GM19467 (cell line): ENCODE results near the gene DPP6.

Experiments
- ATAC-seq: cut with Tn5 transposase; IDR thresholded peaks from one replicate; pipeline ENCODE4 v1.9.1; 2021; ENCODE audit warnings: mild to moderate bottlenecking, moderate library complexity; ENCODE audit not compliant: unreplicated experiment

The DPP6 gene

DNA sequence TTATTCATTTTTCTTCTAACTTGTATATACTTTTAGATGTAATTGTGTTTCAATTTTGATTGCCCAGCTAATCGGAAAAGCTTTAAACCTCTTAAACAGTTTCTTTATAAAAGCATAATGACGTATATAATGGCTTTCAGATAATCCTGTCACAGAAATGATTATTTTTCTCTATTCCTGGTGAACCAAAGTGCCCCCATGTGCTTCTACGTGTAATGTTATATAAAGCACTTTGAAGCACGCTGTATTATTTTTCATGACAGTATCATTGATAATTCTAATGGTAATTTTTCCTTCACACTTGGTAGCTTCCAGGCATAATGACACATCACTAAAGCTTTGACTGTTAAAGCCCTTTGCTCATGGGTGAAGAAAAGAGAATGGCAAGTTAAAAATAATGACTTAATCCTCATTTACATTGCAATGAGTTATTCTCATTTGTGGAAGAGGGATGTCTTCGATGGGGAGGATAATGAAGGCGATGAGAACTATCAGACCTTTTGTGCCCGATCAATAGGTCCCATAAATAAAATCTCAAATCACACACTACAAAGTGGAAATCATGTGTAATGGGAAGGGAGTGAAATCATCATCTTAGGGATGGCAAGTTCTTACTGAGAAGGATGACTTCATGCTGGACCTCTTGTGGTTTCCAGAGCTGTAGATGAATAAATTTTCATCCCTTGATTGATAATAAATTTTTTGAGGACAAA, 460.1 kb downstream of the DPP6 start:
- ATAC-seq: no peak

DNA sequence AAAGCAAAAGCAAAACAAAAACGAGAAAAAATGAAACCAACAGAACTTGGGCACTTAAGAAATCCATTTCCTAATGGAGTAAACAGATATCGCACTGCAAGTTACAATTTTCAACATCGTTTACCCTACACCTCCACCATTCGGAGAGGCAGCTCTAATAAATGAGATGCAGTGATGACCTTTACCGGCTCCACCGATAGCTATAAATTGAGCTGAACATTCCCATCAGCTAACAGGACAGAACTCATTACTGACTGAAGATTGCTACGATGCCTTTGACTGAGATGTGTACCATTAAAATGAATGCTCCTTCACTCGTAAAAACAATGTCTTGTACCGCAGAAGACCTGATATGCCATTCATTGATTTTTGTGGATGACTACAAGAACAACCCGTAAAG, 465.6 kb downstream of the DPP6 start:
- no peak for ATAC-seq

DNA sequence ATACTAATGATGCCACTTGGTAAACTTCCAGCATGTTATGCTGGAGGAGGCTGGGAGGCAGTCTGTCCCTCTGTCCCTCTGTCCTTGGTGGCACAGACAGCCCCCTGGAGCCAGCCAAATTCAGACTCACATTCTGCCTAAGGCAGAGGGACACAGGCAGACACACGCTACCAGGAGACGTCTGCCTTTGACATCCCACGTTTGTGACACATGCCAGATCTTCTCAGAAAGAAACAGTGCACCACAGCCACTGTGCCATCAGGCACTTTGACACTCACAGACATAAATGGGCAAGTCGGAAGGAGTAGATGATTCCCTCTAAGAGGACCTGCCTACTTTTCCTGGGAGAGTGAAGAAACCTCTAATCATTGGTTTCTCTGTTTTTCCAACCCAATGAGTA, 467.0 kb downstream of the DPP6 start:
- ATAC-seq: no peak

DNA sequence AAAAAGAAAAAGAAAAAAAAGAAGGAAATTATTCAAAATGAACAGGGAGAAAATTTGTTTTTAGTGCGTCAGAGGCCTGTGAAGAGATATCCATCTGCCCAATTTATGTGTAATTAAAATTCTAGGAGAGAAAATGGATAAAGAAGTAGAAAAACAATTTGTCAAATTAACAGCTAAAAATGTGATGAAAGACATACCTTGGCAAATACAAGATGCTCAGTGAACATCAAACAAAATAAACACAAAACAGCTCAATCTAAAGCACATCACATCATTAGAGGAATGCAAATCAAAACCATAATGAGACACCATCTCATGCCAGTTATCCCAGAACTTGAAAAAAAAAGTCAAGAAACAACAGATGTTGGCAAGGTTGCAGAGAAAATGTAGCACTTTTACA, 477.9 kb downstream of the DPP6 start:
- ATAC-seq: no peak

DNA sequence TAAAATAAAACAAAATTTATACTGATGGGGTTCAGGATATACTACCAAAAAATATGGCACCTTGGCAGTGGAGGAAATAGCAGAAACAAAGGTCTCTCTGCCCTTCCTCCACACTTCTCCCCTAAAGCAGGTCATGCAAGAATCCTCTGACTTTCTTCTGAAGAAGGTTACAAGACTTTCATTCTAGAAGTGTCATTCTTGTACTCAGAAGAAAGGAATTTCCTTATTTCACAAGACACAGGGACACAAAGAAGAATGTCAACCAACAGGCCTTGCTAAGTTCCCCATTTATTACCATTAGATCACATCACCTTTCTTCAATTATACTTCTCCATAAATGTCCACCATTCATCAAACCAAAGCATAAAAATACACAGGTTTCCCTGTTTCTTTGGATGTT, 480.6 kb downstream of the DPP6 start:
- no peak for ATAC-seq

DNA sequence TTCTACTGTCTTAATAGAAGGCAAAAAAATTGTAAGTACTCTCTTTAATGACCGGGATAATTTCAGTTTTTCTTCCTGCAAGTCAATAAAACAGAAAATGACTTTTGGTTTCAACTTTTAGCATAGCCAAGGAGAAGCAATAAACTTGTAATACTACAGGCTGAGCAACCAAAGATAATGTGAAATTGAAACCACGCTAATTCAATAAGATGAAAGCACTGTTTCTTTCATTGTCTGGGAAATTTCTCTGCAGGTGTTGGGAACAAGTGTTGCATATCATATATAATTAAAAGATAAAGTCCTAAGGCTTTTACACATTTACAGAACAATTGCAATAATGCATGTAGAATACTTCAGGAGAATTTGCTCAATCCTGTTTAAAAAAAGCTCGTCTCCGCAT, 488.4 kb downstream of the DPP6 start:
- no peak for ATAC-seq

DNA sequence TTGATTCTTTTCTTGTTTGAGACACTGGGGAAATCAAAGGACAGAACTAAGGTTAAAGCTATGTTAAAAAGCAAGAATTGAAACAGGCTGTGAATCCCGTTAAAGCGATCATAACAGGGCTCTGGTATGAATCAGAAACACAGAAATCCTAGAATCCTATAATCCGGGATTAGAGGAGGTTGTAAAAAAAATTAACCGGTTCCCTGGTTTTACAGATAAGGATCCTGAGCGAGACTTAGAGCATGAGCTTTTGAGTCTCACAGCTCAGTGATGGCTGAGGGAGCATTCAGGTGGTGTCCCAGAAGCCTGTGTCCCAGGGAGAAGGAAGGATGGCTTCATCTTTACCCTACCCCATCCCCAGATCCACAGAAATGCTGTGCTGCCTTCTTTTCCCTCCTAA, 489.4 kb downstream of the DPP6 start:
- no peak for ATAC-seq

DNA sequence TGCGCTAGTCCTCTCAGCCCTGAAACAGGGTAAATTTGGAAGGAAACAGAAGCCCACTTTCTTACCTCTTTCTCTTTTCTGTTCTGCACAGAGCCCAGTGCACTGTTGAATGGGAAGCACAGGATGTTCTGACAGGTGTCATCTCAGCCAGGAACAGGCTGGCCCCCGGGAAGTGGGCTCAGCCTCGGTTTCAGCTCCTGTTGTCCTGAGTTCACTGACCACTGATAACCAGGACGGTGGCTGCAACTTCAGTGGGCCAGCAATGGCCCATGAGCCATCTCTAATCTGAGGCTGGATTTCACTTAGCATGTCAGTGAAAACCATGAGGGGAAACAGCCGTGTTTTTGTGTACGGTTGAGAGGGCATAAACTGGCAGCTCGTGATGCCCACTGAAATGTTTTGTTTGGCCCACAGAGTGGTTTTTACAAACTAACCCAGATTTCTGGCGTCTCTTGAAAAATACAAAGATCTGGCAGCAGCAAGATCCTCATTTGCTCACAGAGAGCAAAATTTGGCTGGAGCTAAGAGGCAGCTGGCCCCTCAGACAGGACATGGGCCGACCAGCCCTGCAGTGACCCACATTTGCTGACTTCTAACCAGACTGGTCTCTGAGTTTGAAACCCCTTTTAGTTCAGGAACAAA, 494.9 kb downstream of the DPP6 start:
- ATAC-seq: no peak

DNA sequence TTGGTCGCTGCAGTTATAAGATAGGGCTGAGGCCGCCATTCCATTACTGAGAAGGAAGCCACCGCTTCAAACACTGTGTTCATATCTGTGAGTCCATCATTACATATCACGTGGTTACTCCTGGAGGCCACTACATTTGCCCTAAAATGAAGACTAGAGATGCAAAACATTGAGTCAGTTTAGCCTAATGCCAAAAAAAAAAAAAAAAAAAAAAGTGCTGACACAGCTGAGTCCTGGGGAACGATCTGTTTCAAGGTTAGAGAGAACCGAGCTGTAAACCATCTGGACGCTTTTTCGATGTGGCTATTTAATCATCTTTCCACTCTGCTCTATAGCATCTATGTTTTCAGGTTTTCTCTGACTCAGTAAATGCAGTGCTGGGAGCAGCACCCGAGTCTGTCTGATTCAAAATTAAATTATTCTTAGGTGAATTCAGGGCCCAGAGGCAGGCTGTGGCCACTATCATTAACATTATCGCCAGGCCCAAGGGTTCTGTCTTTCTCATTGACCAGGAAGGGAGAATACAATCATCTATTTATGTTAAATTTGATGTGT, 501.6 kb downstream of the DPP6 start:
- no peak for ATAC-seq

DNA sequence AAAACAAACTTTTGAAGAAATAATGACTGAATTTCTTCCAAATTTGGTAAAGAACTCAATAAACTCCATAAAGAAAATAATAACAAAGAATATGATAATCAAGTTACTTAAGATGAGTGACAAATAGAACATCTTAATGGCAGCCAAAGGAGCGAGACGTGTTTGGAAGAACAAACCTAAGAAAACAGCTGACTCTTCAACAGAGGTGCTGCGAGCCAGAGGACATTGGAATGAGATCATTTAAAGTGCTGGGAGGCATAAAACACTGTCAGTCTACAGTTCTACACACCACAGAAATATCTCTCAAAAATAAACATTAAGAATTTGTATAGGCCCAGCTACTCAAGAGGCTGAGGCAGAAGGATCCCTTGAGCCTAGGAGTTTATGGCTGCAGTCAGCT, 507.3 kb downstream of the DPP6 start:
- ATAC-seq: no peak

DNA sequence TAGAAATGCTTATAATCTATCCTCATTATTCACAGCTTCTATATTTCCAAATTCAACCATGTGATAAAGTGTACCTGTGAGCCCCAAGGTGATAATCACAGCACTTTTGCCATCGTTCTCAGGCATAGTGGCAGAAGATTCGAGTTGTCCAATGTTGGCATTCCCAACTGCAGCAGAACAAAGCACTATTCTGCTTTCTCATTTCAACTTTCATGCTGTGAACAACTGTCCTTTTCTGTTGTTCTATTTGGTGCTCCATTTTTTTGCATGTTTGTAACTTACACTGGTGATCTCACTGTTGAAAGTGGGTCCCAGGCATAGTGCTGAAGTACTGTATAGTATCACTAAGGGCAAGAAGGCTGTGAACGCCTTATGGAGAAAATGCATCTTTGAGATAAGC, 512.5 kb downstream of the DPP6 start:
- ATAC-seq: no peak

DNA sequence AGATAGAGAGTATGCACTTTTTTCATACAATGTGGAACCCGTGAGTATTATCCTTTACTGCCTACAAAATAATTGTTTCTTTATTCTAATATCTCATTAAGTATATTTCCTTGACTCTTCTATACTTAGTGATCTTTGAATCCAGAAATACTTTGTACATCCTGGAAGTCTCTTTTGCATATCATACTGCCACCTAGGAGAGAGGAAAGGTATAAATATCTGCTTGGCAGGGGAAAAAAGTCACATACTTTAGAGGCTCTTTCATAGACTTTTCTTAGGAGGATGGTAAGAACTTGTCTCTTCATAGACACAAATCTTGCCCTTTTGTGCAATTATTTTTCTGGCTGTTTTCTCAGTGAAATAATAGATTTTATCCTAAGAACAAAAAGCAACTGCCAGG, 514.7 kb downstream of the DPP6 start:
- ATAC-seq: no peak

DNA sequence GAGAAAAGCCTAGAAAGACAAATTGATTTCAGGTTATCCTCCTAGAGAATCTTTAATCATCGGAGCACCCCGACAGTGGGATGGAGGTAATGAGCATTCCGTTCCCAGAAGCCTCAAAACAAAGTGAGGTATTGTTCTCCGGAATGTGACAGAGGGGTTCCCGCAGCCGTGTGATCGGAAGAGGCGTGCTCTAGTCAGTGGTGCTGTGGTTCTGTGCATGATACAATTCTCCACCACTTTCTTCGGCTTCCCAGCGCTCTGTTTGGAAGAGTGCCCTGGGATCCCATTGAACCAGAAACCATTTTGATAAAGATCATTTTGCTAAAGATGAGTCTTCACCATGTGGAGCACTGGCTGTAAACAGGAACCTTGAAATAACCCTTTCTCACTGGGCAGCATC, 516.1 kb downstream of the DPP6 start:
- no peak for ATAC-seq

DNA sequence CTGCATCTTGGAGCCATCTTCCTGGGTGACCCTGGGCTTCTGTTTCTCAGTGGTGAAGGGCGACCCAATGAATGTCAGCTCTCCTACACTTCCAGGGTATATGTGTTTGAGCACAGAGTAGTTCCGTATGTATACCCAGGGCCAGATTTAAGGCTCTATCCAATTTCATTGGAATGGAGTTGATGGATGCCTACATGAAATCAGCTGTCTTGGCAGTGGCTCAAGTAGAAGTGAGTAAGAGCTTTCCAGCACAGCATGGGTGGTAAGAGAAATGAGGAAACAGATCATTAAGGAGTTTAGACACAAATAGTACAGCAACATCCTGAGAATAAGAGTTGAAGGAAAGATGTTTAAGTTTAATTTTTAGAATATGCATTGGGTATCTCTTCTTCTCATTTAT, 517.7 kb downstream of the DPP6 start:
- ATAC-seq: no peak

DNA sequence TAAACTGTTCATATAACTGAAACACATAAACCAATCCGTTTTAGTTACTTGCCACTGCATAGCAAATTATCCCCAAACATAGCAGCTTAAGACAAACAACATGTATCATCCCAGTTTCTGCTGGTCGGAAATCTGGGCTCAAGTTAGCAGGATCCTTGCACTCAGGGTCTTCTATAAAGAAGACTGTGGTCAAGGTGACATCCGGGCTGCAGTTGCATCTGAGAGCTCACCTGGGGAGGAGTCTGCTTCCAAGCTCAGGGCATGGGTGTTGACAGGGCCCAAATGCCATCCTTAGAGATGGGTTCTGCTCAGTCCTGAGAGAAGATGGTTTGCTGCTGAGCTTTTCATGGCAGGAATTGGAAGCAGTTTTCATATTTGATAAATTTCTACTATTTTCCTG, 519.6 kb downstream of the DPP6 start:
- no peak for ATAC-seq

DNA sequence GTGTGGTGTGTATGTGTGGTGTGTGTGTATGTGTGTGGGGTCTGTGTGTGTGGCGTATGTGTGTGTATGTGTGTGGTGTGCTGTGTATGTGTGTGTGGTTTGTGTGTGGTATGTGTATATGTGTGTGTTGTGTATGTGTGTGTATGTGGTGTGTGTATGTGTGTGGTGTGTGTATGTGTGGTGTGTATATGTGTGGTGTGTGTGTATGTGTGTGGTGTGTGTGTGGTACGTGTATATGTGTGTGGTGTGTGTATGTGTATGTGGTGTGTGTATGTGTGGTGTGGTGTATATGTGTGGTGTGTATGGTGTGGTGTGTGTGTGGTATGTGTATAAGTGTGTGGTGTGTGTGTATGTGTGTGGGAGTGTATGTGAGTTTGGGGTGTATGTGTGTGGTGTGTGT, 522.0 kb downstream of the DPP6 start:
- ATAC-seq: no peak

DNA sequence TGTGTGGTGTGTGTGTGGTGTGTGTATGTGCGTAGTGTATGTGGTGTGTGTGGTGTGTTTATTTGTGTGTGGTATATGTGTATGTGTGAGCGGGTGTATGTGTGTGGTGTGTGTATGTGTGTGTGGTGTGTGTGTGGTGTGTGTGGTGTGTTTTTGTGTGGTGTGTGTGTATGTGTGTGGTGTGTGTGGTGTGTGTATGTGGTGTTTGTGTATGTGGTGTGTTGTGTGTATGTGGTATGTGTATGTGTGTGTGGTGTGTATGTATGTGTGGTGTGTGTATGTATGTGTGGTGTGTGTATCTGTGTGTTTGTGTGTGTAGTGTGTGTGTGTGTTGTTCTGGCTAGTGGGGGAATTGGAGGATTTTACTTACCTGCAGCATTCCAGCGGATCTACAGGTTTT, 523.3 kb downstream of the DPP6 start:
- no peak for ATAC-seq

DNA sequence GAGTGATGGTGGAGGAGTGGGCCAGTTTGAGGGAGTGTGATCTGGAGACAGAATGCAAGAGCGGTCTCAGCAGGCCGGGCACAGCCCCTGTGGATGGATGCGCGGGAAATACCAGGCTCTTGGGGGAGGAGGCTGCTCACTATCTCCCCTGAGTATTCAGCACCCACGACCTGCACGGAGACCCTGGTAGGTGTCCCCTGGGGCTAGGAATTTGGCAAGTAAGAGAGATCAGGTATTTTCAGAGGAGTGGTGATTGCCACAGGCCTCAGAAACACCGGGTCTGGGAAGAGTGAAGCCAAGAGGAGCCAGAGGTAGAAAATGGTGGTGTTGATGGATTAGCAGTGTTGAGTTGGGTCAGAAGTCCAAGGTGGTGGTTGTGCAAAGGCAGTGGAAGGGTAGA, 524.4 kb downstream of the DPP6 start:
- no peak for ATAC-seq

DNA sequence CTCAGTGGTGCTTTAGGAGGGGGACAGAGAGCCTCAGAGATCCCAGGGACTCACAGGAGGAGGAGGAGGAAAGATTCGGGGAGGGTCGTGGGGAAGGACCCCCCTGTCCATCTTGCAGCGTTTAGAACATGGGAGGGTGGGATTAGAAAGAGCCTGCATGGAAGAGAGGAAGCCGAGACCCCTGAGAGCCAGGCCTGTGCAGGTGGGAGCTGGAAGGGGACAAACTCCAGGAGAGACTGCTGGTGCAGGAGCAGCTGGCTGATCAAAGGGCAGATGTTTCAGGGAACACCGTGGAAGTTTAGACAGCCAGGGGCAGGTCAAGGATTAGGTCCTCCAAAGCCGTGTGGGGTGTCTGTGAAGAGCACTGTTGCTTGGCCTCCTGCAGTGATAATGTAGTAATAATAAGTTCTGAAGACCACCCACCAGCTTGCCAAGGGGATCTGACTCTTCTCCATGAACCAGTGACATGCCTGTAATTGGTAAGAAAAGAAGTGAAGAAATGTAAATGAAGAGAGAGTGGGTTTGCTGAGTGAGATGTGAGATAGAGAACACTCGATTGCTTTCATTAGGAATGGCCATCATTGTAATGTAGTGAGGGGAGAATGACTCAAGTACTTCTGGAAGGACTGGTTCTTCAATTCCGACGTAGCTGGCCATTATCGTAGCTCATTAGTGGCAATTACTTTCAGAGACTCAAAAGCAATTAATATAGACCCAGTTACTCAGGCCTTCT, 525.1 kb downstream of the DPP6 start:
- ATAC-seq: no peak

DNA sequence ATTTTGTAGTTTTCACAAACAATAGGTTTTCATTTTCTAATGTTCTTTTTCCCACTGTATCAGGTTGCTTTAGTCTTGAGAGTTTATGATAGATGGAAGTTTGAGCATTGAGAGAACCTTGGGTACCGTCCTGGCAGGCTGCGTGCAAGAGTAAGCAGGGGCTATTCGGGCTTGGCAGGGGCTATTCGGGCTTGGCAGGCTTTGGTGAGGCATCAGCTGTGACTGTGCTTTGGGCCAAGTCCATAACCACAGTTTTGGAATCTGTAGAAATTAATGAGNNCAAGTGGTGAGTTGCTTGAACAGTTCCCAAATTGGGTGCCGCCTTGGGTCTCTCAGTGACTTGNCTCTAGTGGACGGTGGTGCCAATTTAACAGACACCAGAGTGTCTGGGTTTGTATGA, 526.1 kb downstream of the DPP6 start:
- ATAC-seq: no peak

DNA sequence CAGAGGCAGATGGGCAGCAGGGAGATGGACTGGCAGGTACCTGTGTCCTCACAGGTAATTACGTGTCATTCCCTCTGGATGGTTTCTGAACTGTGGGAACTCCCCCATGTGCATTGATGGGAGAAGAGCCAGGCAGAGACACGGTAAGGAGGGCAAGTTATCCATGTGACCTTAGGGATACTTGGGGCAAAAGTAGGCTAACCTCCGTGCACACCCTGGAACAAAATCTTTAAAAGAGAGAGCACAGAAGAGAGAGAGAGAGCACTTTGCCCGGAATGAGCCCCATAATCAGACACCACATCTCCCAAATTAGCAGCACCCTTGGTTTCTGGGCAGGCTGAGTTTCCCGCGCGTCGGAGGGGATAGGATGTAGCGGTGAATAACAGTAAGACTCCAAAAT, 527.5 kb downstream of the DPP6 start:
- ATAC-seq: no peak

DNA sequence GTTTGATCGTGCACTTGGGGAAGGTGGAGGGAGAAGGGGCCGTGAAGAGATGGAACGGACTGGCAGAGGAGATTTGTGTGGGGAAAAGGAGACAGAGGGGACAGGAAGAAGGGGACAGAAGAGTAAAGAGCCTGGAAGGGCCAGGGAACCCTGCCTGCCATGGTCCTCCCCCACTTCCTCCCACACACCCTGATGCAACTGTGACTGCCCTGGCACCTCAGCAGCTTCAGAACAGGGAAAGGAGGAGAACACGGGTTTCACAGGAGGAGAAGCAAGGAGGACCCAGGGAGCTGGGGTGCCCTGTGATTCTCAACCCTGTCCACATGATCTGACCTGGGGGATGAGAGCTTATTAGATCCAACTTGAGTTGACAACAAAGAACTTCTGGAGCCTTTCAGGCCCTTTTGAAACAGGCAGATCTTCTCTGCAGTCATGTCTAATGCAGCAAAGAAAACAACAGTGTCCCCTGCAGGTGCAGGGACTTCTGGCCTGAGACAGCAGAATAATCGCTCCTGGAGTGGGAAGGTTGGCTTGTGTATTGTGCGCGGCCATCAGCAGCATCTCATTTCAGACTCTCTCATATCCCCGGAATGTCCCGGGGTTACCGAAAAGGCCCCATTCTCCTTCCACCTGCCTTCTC, 529.2 kb downstream of the DPP6 start:
- no peak for ATAC-seq
